ENCODE measurements around the gene MOB1B.

DNA sequence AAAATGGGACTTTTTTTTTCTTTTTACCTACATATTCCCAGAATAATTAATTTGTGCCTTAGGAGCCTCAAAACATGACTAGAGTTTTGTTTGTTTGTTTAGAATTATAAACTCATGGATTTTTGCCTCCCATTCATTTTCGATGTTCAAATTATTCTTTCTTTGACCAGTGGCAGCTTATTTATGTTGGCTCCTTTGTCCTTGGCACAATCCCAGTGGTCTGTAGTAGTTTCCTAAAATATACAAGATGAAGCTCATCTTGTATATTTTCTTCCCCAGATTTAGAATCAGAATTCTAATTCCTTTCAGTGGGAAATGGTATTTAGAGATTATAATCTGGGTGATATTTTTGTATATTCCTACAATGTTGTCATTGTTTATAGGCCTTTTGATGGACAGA is 118.4 kb downstream of the MOB1B start:
- TF ChIP-seq, protein P1, sequence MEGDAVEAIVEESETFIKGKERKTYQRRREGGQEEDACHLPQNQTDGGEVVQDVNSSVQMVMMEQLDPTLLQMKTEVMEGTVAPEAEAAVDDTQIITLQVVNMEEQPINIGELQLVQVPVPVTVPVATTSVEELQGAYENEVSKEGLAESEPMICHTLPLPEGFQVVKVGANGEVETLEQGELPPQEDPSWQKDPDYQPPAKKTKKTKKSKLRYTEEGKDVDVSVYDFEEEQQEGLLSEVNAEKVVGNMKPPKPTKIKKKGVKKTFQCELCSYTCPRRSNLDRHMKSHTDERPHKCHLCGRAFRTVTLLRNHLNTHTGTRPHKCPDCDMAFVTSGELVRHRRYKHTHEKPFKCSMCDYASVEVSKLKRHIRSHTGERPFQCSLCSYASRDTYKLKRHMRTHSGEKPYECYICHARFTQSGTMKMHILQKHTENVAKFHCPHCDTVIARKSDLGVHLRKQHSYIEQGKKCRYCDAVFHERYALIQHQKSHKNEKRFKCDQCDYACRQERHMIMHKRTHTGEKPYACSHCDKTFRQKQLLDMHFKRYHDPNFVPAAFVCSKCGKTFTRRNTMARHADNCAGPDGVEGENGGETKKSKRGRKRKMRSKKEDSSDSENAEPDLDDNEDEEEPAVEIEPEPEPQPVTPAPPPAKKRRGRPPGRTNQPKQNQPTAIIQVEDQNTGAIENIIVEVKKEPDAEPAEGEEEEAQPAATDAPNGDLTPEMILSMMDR (IDR thresholded peaks at IDR 0.05; ENCODE audit: insufficient read depth, low read length, poor library complexity, severe bottlenecking) = no peak
- TF ChIP-seq EZH2phosphoT487 (conservative IDR thresholded peaks at IDR 0.05; ENCODE audit: low read length) = no peak

All from SU-DHL-6 (cell line).